Aorta (tissue), 5 donors: ENCODE results near the gene IQSEC2. TPM values are rescaled to one million over a fixed set of nuclear protein-coding genes. Genes with fewer than 3 reads are reported as not detected.

Experiments
- ATAC-seq: fragments of 200-7000 bp; cut with Tn5 transposase; one replicate; pipeline ENCODE4 v1.9.1; 2022; ENCODE audit warnings: moderate library complexity; ENCODE audit not compliant: low FRiP score
- DNase-seq, 2 donors: peaks; one replicate each; pipeline ENCODE4 v3.0.0-alpha.2; 2020
- H3K27ac ChIP-seq, 2 donors: one replicate each; pipeline ENCODE4 v1.5.1; 2013; ENCODE audit warnings: low read length in 2 of 2, mild to moderate bottlenecking in 2 of 2, moderate library complexity in 2 of 2, control low read depth in 1 of 2, inconsistent platforms in 1 of 2, low read depth in 1 of 2
- H3K27me3 ChIP-seq, 2 donors: one replicate each; pipeline ENCODE4 v1.6.1; 2013; ENCODE audit warnings: control low read depth in 1 of 2, low read length in 1 of 2, mild to moderate bottlenecking in 1 of 2, moderate library complexity in 1 of 2; ENCODE audit not compliant: insufficient read depth in 2 of 2, control insufficient read depth in 1 of 2
- H3K36me3 ChIP-seq, 2 donors: one replicate each; pipeline ENCODE4 v1.6.1; 2013; ENCODE audit warnings: control low read depth in 1 of 2, low read length in 1 of 2, mild to moderate bottlenecking in 1 of 2; ENCODE audit not compliant: insufficient read depth in 2 of 2, control insufficient read depth in 1 of 2
- H3K4me1 ChIP-seq, 2 donors: one replicate each; pipeline ENCODE4 v1.6.1; 2013; ENCODE audit warnings: low read length in 2 of 2, control low read depth in 1 of 2, mild to moderate bottlenecking in 1 of 2, moderate library complexity in 1 of 2; ENCODE audit not compliant: insufficient read depth in 2 of 2, control insufficient read depth in 1 of 2
- H3K4me3 ChIP-seq, 2 donors: one replicate each; pipeline ENCODE4 v1.5.1; 2013; ENCODE audit warnings: low read length in 2 of 2, control low read depth in 1 of 2, mild to moderate bottlenecking in 1 of 2
- H3K9me3 ChIP-seq: one replicate; pipeline ENCODE4 v1.6.1; 2013; ENCODE audit warnings: mild to moderate bottlenecking, low read length; ENCODE audit not compliant: control insufficient read depth
- WGBS, 2 donors: extraction: QIAGEN DNeasy Blood & Tissue Kit; methylation state at CpG; one replicate each; pipeline ENCODE4 v1.1.7; 2013; 5-methylcytosine and 5-hydroxymethylcytosine counted together
- intact Hi-C, 2 donors: fragments of 100-400 bp; cut with DNase I; formaldehyde crosslinking; loops; one replicate each; pipeline versions ENCODE4 v1.14.2 to v1.15.0; 2022
- polyA plus RNA-seq, 2 donors: library from polyadenylated mRNA; stranded (reverse); fragments of 200-250 nt; gene quantifications; one replicate each; pipeline ENCODE4 v1.2.3, GENCODE V29; 2013
- total RNA-seq, 2 donors: library from RNA; stranded (reverse); fragmentation: NEBNext Ultra II Directional; extraction: Animal tissue kit (Norgen Biotek cat#: 25700); gene quantifications; one replicate each; pipeline ENCODE4 v1.2.1, GENCODE V29; 2021
- donor health status: healthy with polysubstance abuse.
- donor health status: Bipolar disorder and iron deficiency.
- donor health status: DM: no; HTN: no; CAD: no.
- donor health status: DM: no; HTN: no; CAD: no.
- donor health status: DM: yes; HTN: yes; CAD: no.

The IQSEC2 gene
- total and polyA plus RNA-seq, 4 donors = 15.2 to 27.4 (median 16.2) TPM

DNA sequence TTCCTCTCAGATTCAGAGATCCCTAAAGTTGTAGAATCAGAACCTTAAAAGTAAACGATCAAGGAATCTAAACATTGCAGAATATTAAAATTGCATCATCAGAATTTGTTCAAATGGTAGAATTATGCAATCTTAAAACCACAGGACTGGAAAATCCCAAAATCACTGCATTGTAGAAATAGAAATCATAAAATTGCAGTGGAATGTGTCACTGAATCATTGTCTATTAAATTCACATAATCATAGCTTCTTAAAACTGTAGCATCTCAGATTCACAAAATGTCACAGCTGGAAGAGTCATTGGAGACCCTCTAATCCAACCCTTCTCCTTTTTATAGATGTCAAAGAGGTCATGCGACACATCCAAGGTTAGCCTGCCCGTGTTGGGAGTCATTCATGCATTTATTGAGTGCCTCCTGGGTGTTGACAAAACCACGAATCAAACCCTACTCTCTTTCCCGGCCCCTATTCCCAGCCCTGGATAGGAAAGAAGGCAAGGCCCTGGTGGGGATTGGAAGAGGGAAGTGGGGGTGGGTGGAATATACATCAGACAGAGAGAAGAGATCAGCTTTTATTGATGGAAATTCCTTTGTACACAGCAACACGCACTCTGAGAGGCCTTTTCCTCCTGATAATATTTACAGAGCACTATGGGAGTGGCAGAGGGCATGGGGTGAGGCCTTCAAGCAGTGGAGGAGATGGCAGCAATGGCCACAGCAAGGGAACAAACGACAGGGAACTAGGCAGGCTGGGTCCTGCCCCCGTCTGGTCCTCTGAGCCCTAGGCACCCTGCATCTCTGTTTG is 15.4 kb downstream of the IQSEC2 start:
- Histone ChIP-seq H3K27me3 (no peaks in the 10 kb centered on the region), H3K36me3 (no peaks in the 10 kb centered on the region), H3K4me3 (no peak overlapping the region), H3K9me3 (no peaks in the 10 kb centered on the region), H3K27ac (no peak overlapping the region), H3K4me1 (no peaks in the 10 kb centered on the region)
- no peak for ATAC-seq
- WGBS, 2 donors = 68 to 75% methylated on average over 8 of the region's 8 CpGs
- no peak for DNase-seq
- intact Hi-C loops = no loop called here

GRCh38 chrX:53263597-53264094 is 17.7 kb downstream of the IQSEC2 start:
- no peak overlapping the region for H3K4me3 ChIP-seq
- intact Hi-C loops = no loop called here
- no peak for DNase-seq
- no peak for ATAC-seq
- no peaks in the 10 kb centered on the region for H3K27me3 ChIP-seq
- 70 to 86% methylated on average over 11 of the region's 11 CpGs for WGBS, 2 donors
- no peaks in the 10 kb centered on the region for H3K4me1 ChIP-seq
- H3K36me3 ChIP-seq = no peaks in the 10 kb centered on the region
- no peak overlapping the region for H3K27ac ChIP-seq
- no peaks in the 10 kb centered on the region for H3K9me3 ChIP-seq

DNA sequence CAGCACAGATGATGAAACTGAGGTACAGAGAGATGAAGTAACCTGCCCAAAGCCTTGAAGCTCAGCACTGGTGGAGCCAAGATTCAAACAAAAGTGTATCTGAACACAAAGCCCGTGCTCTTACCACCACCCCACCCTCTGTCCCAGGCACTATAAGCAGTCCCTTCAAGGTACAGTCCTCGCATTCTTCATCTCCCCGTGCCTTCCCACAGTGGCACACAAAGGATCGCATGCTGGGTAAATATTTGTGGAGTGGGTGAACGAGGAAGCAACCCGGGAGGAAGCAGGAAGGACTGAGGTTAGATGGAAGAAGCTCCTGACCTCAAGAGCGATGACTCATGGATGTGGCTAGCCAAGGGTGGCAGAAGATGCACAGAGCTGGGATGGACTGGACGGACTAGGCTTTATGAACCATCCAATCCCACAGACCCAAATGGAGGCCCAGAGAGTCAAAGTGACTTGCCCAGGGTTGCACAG is 18.4 kb downstream of the IQSEC2 start:
- 66 to 72% methylated on average over 8 of the region's 8 CpGs for WGBS, 2 donors
- H3K36me3 ChIP-seq = no peaks in the 10 kb centered on the region
- no peak overlapping the region for H3K27ac ChIP-seq
- no peaks in the 10 kb centered on the region for H3K4me1 ChIP-seq
- ATAC-seq (no peak), DNase-seq (peak in 1 of 2 donors; percentile 53)
- intact Hi-C loops = no loop called here
- H3K27me3 ChIP-seq = no peaks in the 10 kb centered on the region
- H3K4me3 ChIP-seq = no peak overlapping the region
- H3K9me3 ChIP-seq = no peaks in the 10 kb centered on the region

- Histone ChIP-seq H3K27me3 (no peaks in the 10 kb centered on the region), H3K9me3 (no peaks in the 10 kb centered on the region), H3K4me1 (no peaks in the 10 kb centered on the region), H3K4me3 (no peak overlapping the region), H3K36me3 (no peaks in the 10 kb centered on the region), H3K27ac (no peak overlapping the region)
- ATAC-seq (no peak), DNase-seq (no peak)
- intact Hi-C loops = no loop called here
- WGBS, 2 donors = 62 to 82% methylated on average over 7 of the region's 7 CpGs
Measured at GRCh38 chrX:53262189-53262917, 19.0 kb downstream of the IQSEC2 start.

DNA sequence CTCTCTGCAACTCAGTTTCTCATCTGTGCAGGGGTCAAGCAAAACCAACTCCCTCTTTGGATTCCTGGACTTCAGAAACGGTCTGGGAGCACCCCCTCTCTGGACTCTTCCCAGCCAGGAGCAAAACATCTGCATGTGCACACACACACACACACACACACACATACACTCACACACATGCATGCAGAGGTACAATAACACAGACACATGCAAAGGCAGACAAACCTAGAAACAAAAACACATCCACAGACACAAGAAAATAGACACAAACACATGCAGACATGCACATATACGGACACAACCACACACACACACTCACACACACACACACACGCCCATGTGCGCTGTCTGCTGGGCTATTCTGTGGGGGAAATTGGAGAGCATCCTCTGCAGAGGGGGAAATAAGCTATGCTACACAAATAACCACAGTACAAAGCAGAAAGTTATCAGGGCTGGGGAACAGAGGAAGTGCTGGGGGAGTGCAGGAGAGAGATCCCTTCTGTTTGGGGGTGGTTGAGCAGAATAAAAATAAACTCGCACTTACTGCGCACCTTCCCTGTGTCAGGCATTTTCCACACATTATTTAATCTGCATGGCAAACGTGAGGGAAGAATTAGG is 19.9 kb downstream of the IQSEC2 start:
- DNase-seq = no peak
- Histone ChIP-seq H3K4me1 (no peaks in the 10 kb centered on the region), H3K9me3 (no peaks in the 10 kb centered on the region), H3K4me3 (no peak overlapping the region), H3K36me3 (no peaks in the 10 kb centered on the region), H3K27me3 (no peaks in the 10 kb centered on the region), H3K27ac (no peak overlapping the region)
- ATAC-seq = no peak
- intact Hi-C loops = no loop called here
- 56 to 69% methylated on average over 7 of the region's 7 CpGs for WGBS, 2 donors

- Histone ChIP-seq H3K4me3 (no peak overlapping the region), H3K4me1 (no peaks in the 10 kb centered on the region), H3K27ac (no peak overlapping the region), H3K27me3 (no peaks in the 10 kb centered on the region), H3K36me3 (no peaks in the 10 kb centered on the region), H3K9me3 (no peaks in the 10 kb centered on the region)
- WGBS, 2 donors = 62 to 71% methylated on average over 6 to 7 of the region's 7 CpGs
- DNase-seq (no peak), ATAC-seq (no peak)
- intact Hi-C loops = no loop called here
Measured at GRCh38 chrX:53260836-53261235, 20.5 kb downstream of the IQSEC2 start.

DNA sequence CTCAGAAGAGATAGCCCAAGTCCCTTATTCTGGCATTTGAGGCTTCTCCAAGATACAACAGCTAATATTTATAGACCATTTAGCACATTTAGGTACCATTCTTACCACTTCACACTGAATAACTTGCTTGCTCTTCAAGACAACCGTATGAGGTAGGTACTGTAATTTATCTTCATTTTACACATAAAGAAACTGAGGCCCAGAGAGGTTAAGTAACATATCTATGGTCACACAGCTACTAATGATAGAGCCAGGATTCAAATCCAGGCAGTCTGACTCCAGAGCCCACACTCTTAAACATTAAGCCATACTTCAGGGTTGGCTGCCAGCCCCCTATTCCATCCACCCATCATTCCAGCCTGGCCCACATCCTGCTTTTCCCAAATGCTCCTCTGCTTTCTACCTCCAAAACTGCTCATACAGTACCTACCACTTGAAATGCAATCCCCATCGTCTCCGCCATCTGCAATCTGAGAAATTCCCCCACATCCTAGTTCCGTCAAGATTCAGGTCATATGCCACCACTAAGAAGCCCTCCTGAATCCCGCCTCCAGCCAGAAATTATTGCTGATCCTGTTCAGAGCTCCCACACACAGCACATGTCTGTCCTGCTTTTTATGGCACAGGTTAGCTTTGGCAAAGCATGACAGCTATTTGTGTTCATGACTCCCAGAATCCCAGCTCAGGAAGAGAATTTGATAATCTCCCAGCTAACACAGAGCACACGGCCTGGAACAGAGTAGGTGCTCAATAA is 23.5 kb downstream of the IQSEC2 start:
- 77 to 91% methylated on average over 6 of the region's 6 CpGs for WGBS, 2 donors

DNA sequence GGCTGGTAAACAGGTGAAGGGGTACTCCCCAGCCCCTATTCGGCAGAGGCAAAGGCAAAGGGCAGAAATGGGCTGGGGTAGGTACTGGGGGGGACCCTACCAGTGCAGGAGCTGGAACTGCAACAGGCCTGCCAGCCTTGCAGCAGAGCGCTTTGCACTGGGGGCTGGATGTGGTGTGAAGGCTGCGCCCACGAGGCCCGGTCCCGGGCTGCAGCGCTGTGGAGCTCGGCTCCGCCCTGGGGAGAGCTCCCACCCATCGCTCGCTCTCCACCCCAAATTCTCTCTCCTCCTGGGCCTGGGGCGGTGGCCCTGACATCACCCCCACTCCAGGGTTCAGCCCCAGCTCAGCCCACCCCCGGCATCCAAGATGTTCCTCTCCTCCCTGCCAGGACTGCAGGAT is 24.2 kb downstream of the IQSEC2 start:
- Histone ChIP-seq H3K27me3 (no peaks in the 10 kb centered on the region), H3K27ac (no peak overlapping the region), H3K36me3 (no peaks in the 10 kb centered on the region), H3K9me3 (no peaks in the 10 kb centered on the region), H3K4me3 (no peak overlapping the region), H3K4me1 (no peaks in the 10 kb centered on the region)
- intact Hi-C loops = no loop called here
- peak; percentile 33 for ATAC-seq
- DNase-seq = no peak
- 88 to 93% methylated on average over 8 to 13 of the region's 13 CpGs for WGBS, 2 donors

More for the DNA sequence above, 23.5 kb downstream of the IQSEC2 start:
- Histone ChIP-seq H3K4me3 (no peak overlapping the region), H3K36me3 (no peaks in the 10 kb centered on the region), H3K9me3 (no peaks in the 10 kb centered on the region), H3K27me3 (no peaks in the 10 kb centered on the region), H3K27ac (no peak overlapping the region), H3K4me1 (no peaks in the 10 kb centered on the region)
- DNase-seq (no peak), ATAC-seq (no peak)
- intact Hi-C loops = no loop called here
